Stimulated activated CD8-positive, alpha-beta memory T cell treated with anti-CD3 and anti-CD28 coated beads, Interleukin-4, amount 100 ng/mL, for 4 hours (primary cell): ENCODE data around the gene SUN5.

Experiments used
- DNase-seq, 2 donors: peaks; one replicate each; pipeline ENCODE4 v3.0.0-alpha.2; 2020; ENCODE audit warnings: low read depth in 2 of 2, low spot score in 1 of 2

The SUN5 gene

DNA sequence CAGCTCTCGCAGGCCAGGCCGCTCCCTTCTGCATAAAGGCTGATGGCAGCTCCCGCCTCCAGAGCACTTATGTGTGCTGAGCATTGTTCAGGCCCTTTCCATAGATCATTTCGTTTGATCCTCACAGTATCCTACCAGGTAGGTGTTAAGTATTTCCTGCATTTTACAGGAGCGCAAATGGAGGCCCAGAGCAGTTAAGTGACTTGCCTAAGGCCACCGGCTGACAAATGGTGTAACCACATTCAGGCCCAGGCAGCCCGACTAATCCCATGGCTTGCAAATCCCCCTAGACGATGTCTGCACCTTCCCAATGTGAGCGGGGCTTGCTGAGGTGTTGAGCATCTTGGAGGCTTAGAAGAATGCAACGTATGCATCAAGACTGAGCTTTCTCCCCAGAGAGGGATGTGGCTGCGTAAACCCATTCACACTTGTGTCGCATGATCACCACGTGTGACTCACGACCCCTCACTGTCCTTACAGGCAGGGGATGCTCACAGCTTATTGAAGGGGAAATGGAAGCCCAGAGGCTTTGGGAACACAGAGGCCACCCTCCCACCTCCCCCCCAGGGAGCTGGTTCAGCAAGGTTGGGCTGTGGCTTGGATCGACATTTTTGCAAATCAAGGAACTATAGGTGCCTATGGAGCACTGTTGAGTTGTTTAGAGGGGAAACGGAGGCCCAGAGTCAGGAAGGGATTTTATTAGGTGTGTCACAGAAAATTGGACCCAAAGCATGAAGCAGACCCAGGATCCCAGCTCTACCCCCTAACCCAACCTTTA, 10.3 kb upstream of the SUN5 start:
- DNase-seq = no peak

DNA sequence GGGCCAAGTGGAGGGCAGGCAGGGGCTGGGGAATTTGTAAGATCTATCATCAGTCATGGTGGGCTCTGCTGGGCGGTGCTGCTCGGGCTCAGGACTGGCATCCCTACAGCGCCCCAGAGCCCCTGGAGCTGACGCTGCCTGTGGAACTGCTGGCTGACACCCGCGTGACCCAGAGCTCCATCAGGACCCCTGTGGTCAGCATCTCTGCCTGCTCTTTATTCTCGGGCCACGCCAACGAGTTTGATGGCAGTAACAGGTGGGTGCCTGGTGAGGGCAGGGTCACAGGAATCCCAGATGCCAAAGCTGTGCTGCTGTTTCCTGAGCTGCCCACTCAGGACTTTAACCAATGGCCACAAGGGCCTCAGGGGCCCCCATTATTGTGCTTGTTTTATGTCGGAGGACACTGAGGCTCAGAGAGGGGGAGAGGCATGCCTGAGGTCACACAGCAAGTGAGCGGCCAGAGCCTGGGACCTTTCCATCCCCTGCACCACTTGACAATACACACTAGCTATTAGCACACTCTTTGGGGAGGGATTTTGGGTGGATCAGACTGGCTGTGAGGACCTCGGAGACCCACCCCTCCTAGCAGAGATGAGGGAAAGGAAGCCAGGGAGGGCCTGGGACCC, 9.6 kb upstream of the SUN5 start:
- no peak for DNase-seq

GRCh38 chr20:33012327-33013189, 8.3 kb upstream of the SUN5 start:
- no peak for DNase-seq

GRCh38 chr20:33010674-33011449, 6.6 kb upstream of the SUN5 start:
- DNase-seq = no peak

DNA sequence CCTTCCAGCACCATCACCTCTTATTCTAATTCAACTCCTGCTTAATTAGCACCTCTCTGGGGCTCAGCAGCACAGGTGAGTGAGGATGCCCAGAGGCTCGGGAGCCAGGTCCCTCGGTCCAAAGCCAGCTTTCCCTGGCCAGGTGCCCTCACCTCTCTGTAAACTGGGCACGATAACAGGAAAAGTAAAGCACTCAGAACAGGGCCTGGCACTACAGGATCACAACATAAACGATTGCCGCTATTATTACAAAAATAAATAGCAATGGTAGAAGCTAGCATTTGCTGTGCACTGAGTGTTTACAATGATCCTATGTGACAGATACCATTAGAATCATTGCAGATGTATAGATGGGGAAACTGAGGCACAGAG, 5.9 kb upstream of the SUN5 start:
- no peak for DNase-seq

DNA sequence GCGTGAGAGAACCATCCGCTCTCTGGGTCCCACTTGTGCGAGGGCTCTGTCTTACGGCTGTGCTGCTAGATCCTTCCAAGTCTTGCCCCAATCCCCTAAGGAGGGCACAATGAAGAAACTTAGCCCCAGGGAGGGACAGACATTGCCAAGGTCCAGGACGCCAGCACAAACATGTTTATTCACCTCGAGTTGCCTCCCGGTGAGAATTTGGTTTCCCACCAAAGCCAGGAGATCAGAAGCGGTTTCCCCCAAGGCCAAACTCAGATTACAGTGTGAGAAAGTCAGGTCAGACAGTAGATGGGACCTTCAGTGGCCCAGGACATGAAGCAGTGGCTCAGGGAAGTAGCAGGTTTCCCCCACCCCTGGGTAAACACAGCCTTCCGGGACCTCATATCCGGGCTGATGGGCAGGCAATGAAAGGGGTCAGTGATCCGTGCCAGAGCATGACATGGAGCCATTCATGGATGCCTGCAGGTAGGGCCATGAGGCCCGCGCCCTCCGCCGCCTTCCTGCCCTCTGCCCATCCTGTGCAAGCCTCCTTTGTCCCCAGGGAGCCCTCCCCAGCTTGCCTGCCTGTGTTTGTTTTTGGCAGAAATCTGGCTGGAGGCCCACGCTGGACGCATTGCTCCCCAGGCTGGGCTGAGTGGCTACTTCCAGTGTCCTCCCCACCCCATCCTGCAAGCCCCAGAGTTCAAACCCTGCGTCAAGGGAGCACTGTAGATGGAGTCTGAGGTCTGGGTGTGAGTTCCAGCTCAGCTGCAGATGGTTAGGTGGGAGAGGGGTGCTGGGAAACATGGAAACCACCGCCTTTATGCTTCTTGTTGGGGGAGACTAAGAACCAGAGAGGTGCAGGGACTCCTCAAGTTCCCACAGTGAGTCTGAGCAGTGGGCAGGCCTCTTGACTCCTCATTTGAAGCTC, 5.2 kb upstream of the SUN5 start:
- DNase-seq = no peak

DNA sequence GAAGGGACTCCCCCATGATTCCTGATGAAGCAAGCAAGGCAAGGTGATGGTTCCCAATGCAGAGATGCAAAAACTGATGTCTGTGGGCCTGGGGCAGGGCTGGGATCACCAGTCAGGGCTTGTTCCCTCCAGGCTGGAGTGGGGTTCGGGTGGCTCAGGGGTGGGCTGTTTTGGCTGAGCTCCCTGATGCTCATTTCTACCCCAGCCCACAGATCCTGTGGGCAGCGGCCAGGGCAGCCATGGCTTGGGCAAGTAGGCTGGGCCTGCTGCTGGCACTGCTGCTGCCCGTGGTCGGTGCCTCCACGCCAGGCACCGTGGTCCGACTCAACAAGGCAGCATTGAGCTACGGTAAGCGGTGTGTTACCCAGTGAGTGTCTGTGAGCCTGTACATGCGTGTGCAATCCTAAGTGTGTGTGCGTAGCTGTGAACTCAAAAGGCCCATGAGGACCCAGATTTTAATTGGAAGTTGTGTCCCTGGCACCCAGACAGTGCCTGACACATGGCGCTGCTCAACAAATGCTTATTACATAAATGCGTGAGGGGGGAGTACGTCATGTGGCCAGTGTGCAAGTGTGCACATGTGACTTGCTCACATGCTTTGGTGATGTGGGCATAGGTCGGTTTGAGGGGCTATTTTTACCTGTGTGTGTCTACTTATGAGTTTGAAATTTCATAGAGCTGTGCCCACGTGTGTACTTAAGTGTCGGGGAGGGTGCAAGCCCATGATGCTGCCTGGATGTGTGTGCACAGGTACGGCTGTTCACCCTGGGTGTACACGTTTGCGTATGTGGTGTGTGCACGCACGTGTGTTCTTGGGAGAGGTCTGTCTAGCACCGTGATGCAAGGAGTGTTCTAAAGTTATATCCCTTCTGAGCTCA, 4.3 kb upstream of the SUN5 start:
- DNase-seq = no peak

- DNase-seq = no peak
Measured at GRCh38 chr20:33007376-33008335, 3.4 kb upstream of the SUN5 start, which contains the start of gene BPIFB2. Gene BPIFB2, plus strand, starts transcription at chr20:33007704. Its CDS starts 871 bp downstream, at chr20:33008575.

DNA sequence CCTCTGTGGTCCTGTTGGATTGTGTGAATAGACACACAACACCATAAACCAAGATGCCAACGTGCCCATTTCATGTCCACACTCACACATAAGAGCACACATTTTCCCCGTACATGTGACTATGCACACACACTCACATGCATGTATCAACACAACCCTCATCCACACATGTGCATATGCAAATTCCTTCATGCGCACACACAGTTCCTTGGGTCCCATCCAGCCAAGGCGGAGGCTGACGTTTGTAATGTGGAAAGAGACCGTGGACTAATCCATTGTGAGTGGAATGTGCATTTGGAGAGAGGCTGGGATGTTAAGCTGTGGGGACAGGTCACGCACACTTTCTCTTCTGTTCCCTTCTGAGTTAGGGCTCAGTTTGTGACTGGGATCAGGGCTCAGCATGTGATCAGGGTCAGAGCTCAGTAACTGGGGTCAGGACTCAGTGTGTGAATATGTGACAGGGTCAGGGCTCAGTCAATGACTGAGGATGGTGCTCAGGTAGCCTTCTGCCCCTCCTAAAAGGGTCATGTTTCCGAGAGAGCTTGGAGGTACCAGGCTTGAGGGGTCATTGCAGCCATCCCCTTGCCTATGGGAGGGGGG, 2.6 kb upstream of the SUN5 start:
- no peak for DNase-seq

GRCh38 chr20:33005908-33006775, 1.9 kb upstream of the SUN5 start:
- no peak for DNase-seq

GRCh38 chr20:33005132-33005566, 916 bp upstream of the SUN5 start:
- no peak for DNase-seq

DNA sequence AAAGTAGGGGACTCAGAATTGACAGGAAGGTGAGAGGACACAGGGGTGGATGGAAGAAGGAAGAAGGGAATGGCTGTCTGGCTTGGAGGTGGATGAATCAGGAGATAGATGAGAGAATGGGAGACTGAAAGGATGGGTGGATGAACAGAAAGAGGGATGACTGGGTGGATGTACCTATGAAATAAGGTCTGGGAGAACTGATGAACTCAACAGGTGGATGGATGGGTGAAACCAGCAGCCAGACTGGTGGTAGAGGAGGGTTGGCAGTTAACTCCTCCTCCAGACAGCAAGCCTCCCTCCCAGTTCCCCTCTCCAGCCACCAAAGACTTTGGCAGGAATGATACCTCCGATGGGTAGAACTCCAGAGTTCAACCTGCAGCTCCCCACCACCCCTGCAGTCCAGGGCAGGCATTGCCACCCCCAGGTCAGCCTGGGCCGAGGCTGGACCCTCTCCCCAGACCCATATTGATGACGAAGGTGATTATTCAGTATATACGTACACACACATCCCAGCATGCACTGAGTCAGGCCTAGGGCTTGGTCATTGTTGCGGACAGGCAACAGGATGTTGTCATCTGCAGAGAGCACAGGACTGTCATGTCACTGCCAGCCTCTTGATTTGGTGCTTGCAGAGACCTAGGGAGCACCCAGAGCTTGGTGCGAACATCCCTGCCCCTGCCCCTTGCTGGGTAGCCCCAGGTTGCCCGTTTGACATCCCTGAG, 2.0 kb downstream of the SUN5 start:
- no peak for DNase-seq

DNA sequence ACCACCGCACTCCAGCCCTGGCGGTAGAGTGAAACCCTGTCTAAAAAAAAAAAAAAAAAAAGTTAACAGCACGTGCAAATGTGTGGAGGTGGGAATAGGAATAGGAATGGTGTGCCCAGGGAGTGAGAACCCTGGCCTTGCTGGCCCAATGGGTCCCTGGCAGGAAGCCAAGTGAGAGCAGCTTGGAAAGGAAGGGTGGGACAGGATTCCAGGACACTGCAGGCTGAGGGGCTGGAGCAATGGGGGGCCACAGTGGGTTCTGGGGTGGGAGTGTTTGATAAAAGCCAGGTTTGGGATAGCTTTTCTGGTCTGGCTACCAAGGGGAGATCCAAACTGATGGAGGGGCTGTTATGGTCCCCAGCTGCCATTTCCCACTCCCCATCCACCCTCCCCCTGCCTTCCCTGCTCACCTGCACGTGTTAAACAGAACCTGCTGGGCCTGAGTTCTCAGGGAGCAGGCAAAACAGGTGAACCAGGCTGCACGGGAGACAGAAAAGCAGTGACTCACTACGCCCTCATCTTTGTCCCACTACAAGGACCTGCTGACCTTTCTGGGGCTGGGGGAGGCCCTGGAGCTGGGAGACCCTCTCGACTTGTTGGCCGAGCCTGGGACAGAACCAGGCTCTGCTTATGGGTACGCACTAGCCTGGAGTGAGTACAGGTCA, 3.3 kb downstream of the SUN5 start:
- no peak for DNase-seq

- no peak for DNase-seq
Measured at GRCh38 chr20:32999603-33000250, 4.5 kb downstream of the SUN5 start.

GRCh38 chr20:32997431-32997830, 6.8 kb downstream of the SUN5 start:
- no peak for DNase-seq
